Right renal cortex interstitium (tissue), 3 donors: ENCODE measurements around the gene CPNE2. TPM values are rescaled to one million over a fixed set of nuclear protein-coding genes. Genes with fewer than 3 reads are reported as not detected.

Experiments used
- DNase-seq, 3 donors: peaks; one replicate each; pipeline ENCODE4 v3.0.0-alpha.2; 2013; ENCODE audit warnings: low read depth in 3 of 3, low spot score in 2 of 3
- polyA plus RNA-seq, 3 donors: library from polyadenylated mRNA; unstranded; fragments of 120-200 nt; gene quantifications; one replicate each; pipeline ENCODE4 v1.2.1, GENCODE V29; 2013; ENCODE audit not compliant: insufficient read length in 3 of 3

CPNE2 gene
- polyA plus RNA-seq, 3 donors = 33.9 to 37.7 (median 34.3) TPM

GRCh38 chr16:57118461-57119084 lies 26.2 kb downstream of the CPNE2 start:
- DNase-seq = no peak

GRCh38 chr16:57123216-57123973 lies 31.0 kb downstream of the CPNE2 start:
- DNase-seq = no peak

GRCh38 chr16:57123974-57124674 lies 31.7 kb downstream of the CPNE2 start:
- DNase-seq = no peak

GRCh38 chr16:57125376-57125775 lies 33.0 kb downstream of the CPNE2 start:
- no peak for DNase-seq

- DNase-seq = no peak
These were observed 33.6 kb downstream of the CPNE2 start for GRCh38 chr16:57125969-57126368.

GRCh38 chr16:57126411-57126810 lies 34.0 kb downstream of the CPNE2 start:
- DNase-seq = no peak

GRCh38 chr16:57127037-57127763 lies 34.8 kb downstream of the CPNE2 start:
- no peak for DNase-seq

GRCh38 chr16:57127836-57128235 lies 35.5 kb downstream of the CPNE2 start:
- no peak for DNase-seq

- DNase-seq = no peak
These were observed 36.5 kb downstream of the CPNE2 start for GRCh38 chr16:57128771-57129389.

- no peak for DNase-seq
These were observed 38.6 kb downstream of the CPNE2 start for GRCh38 chr16:57130950-57131321.

GRCh38 chr16:57131351-57131970 lies 39.1 kb downstream of the CPNE2 start:
- no peak for DNase-seq

GRCh38 chr16:57132470-57132869 lies 40.1 kb downstream of the CPNE2 start:
- DNase-seq = no peak

GRCh38 chr16:57133031-57133430 lies 40.6 kb downstream of the CPNE2 start:
- DNase-seq = no peak

- DNase-seq = no peak
These were observed 41.5 kb downstream of the CPNE2 start for GRCh38 chr16:57133886-57134285.

- DNase-seq = no peak
These were observed 42.6 kb downstream of the CPNE2 start for GRCh38 chr16:57134982-57135381.

- no peak for DNase-seq
These were observed 44.7 kb downstream of the CPNE2 start for GRCh38 chr16:57137043-57137442.

GRCh38 chr16:57137566-57138273 lies 45.3 kb downstream of the CPNE2 start:
- DNase-seq = no peak

- DNase-seq = no peak
These were observed 46.0 kb downstream of the CPNE2 start for GRCh38 chr16:57138281-57138935.
